Endothelial cell of umbilical vein (primary cell): ENCODE data around the gene KCNJ4. TPM values are rescaled to one million over a fixed set of nuclear protein-coding genes. Genes with fewer than 3 reads are reported as not detected.

ENCODE experiments used
- BruUV-seq: library from RNA; stranded (reverse); fragments of 400-500 nt; replicated peaks from 2 replicates; lab custom pipeline; 2021; lab: Mats Ljungman, UMichigan
- CTCF ChIA-PET: fragments of 300-600, 350-600 bp; sonication (Branson Sonifier 250); formaldehyde crosslinking; loops from one replicate; lab custom pipeline; 2021; ENCODE audit warnings: antibody characterized with exemption, inconsistent platforms; lab: Charles Lee
- POLR2A ChIA-PET: fragments of 300-600, 350-600 bp; sonication (Branson Sonifier 250); formaldehyde crosslinking; loops from one replicate; lab custom pipeline; 2021; ENCODE audit warnings: antibody characterized with exemption, inconsistent platforms; lab: Charles Lee
- DNase-seq: peaks from one replicate; pipeline ENCODE4 v3.0.0-alpha.2; 2011; ENCODE audit warnings: low read depth, low spot score
- FAIRE-seq: peaks from 2 replicates; lab custom pipeline; 2011; peaks lifted over from hg19 to GRCh38; lab: Jason Lieb, UNC
- H2AFZ ChIP-seq: 2 replicates; pipeline ENCODE4 v1.6.0; 2012; ENCODE audit warnings: low read depth, low read length, control low read depth, inconsistent platforms
- H3K27ac ChIP-seq: 2 replicates; pipeline ENCODE4 v1.5.1; 2011; ENCODE audit warnings: low read depth, mild to moderate bottlenecking, control low read depth, low read length, moderate library complexity; ENCODE audit not compliant: insufficient read depth
- H3K27me3 ChIP-seq, 2 experiments: 2 replicates each; pipeline versions ENCODE4 v1.6.0 to v1.6.1; 2011; ENCODE audit warnings: low read length in 2 of 2, mixed read lengths in 1 of 2; ENCODE audit not compliant: control insufficient read depth in 2 of 2, insufficient read depth in 2 of 2
- H3K36me3 ChIP-seq, 2 experiments: 2 replicates in 1 of 2; 3 replicates in 1 of 2; pipeline ENCODE4 v1.5.1; 2011; ENCODE audit warnings: low read length in 2 of 2, mild to moderate bottlenecking in 1 of 2, moderate library complexity in 1 of 2; ENCODE audit not compliant: control insufficient read depth in 2 of 2, insufficient read depth in 2 of 2; ENCODE audit errors: extremely low read depth in 1 of 2
- H3K4me1 ChIP-seq: 3 replicates; pipeline ENCODE4 v1.5.1; 2011; ENCODE audit warnings: mild to moderate bottlenecking, low read length; ENCODE audit not compliant: control insufficient read depth, insufficient read depth; ENCODE audit errors: extremely low read depth
- H3K4me2 ChIP-seq: 2 replicates; pipeline ENCODE4 v1.6.1; 2011; ENCODE audit warnings: low read length, control low read depth, mixed read lengths; ENCODE audit not compliant: insufficient read depth
- H3K4me3 ChIP-seq, 3 experiments: fragments of 200-600 bp in 1 of 3; sonication (generic), shearing (Covaris generic) in 1 of 3; replicated peaks in 1 of 3; 2 replicates each; pipeline ENCODE4 v1.5.1; 2011 to 2016; ENCODE audit warnings: control low read depth in 3 of 3, low read length in 3 of 3, mild to moderate bottlenecking in 2 of 3, inconsistent platforms in 1 of 3, low read depth in 1 of 3, moderate library complexity in 1 of 3; ENCODE audit not compliant: insufficient read depth in 1 of 3
- H3K79me2 ChIP-seq: 2 replicates; pipeline ENCODE4 v1.6.0; 2012; ENCODE audit warnings: low read length, inconsistent platforms; ENCODE audit not compliant: control insufficient read depth, insufficient read depth
- H3K9ac ChIP-seq: replicated peaks from 2 replicates; pipeline ENCODE3; 2011; ENCODE audit warnings: low read length, control low read depth; ENCODE audit not compliant: insufficient read depth; ENCODE audit errors: extremely low read depth
- H3K9me1 ChIP-seq: replicated peaks from 3 replicates; pipeline ENCODE4 v1.6.0; 2011; ENCODE audit warnings: mild to moderate bottlenecking, low read length; ENCODE audit not compliant: control insufficient read depth, insufficient read depth; ENCODE audit errors: extremely low read depth
- H3K9me3 ChIP-seq: replicated peaks from 2 replicates; pipeline ENCODE4 v1.5.1; 2012; ENCODE audit warnings: low read length, inconsistent platforms; ENCODE audit not compliant: control insufficient read depth, insufficient read depth
- H4K20me1 ChIP-seq: replicated peaks from 2 replicates; pipeline ENCODE3; 2011; ENCODE audit warnings: mild to moderate bottlenecking, low read length; ENCODE audit not compliant: control insufficient read depth, insufficient read depth; ENCODE audit errors: extremely low read depth
- CTCF ChIP-seq, 2 donors: IDR thresholded peaks; 1 replicate in 1 of 2; 2 replicates in 1 of 2; pipeline ENCODE4 v1.5.1; 2011; ENCODE audit warnings: low read length in 2 of 2, mild to moderate bottlenecking in 2 of 2, moderate library complexity in 2 of 2, control low read depth in 1 of 2, inconsistent platforms in 1 of 2, low read depth in 1 of 2; ENCODE audit not compliant: insufficient read depth in 1 of 2; ENCODE audit errors: extremely low read depth in 1 of 2
- EZH2 ChIP-seq: IDR thresholded peaks from 2 replicates; pipeline ENCODE4 v1.6.1; 2012; ENCODE audit warnings: borderline replicate concordance, low read depth, mild to moderate bottlenecking, moderate library complexity, low read length, inconsistent platforms; ENCODE audit not compliant: severe bottlenecking
- GATA2 ChIP-seq: IDR thresholded peaks from 2 replicates; pipeline ENCODE4 v1.7.0; 2011; ENCODE audit warnings: low read depth, mild to moderate bottlenecking, moderate library complexity, mixed read lengths, low read length; ENCODE audit not compliant: insufficient read length, insufficient read depth
- JUN ChIP-seq: IDR thresholded peaks from 2 replicates; pipeline ENCODE4 v1.6.1; 2011; ENCODE audit warnings: borderline replicate concordance, low read depth; ENCODE audit not compliant: insufficient read length, insufficient read depth
- MAX ChIP-seq: IDR thresholded peaks from 2 replicates; pipeline ENCODE4 v1.6.1; 2011; ENCODE audit not compliant: insufficient read depth, insufficient read length
- MYC ChIP-seq: IDR thresholded peaks from one replicate; pipeline ENCODE4 v1.6.1; 2011; ENCODE audit warnings: mild to moderate bottlenecking, low read depth, low read length
- POLR2A ChIP-seq: IDR thresholded peaks from 2 replicates; pipeline ENCODE4 v1.6.1; 2012; ENCODE audit warnings: low read depth, mild to moderate bottlenecking, control low read depth, low read length
- dilution Hi-C: fragments of 300-500 bp; cut with MboI; formaldehyde crosslinking; loops from one replicate; pipeline ENCODE4 v1.15.0; 2019; ENCODE audit warnings: low sequenced_read_pairs; ENCODE audit not compliant: extremely low pct_ligation_motif_present
- intact Hi-C: fragments of 100-400 bp; cut with micrococcal nuclease; formaldehyde crosslinking; loops from one replicate; pipeline ENCODE4 v1.10.0; 2022
- polyA plus RNA-seq, 4 experiments: library from polyadenylated mRNA; depleted of rRNA in 3 of 4; stranded (reverse) in 3 of 4; unstranded in 1 of 4; fragments of >200 nt; gene quantifications; 2 replicates each; pipeline versions ENCODE4 v1.2.1 to v1.2.3, GENCODE V29; 2011 to 2012; ENCODE audit warnings: missing spikeins in 1 of 4
- total RNA-seq: library from RNA; stranded (reverse); gene quantifications from 2 replicates; pipeline ENCODE4 v1.2.3, GENCODE V29; 2021

The KCNJ4 gene
- total and polyA plus RNA-seq, 2 donors (not counting 3 experiments of a cell fraction or from before 2014, with no cell fraction given), result not detected

- Histone ChIP-seq H2AFZ (no peak overlapping the region), H3K27me3 (peaks cover 0 to 1% of the 10 kb centered on the region in 2 experiments), H3K4me1 (no peaks in the 10 kb centered on the region), H3K9ac (no peak overlapping the region), H4K20me1 (no peaks in the 10 kb centered on the region), H3K4me3 (no peak overlapping the region), H3K27ac (no peak overlapping the region), H3K4me2 (no peak overlapping the region), H3K9me3 (no peaks in the 10 kb centered on the region), H3K79me2 (no peaks in the 10 kb centered on the region), H3K9me1 (no peaks in the 10 kb centered on the region), H3K36me3 (no peaks in the 10 kb centered on the region)
- intact Hi-C loops (no loop called here), dilution Hi-C loops (no loop called here)
- DNase-seq (no peak), FAIRE-seq (no peak)
- ChIA-PET POLR2A (no interaction called here), CTCF (interaction anchor here (0.5 to 2.8 kb wide), 2 partner anchors 24 to 362 kb away, joined by 3 to 8 read pairs; no protein-coding TSS in a partner anchor)
- TF ChIP-seq GATA2, result no peak
- TF ChIP-seq MYC, result no peak
- no peak for TF ChIP-seq JUN
- no peak for TF ChIP-seq MAX
- no peak for TF ChIP-seq EZH2
- TF ChIP-seq CTCF (IDR thresholded peaks at IDR 0.05; ENCODE audit: extremely low read depth in 1 of 2, insufficient read depth in 1 of 2, low read depth in 1 of 2, low read length in 2 of 2), result no peak
- no peak for TF ChIP-seq POLR2A
- no TSS peak for BruUV-seq
Observed at GRCh38 chr22:38436629-38437395, 18.2 kb downstream of the KCNJ4 start.
